NCI-H748 (cell line): ENCODE measurements around the gene PIRT.

Experiments used
- DNase-seq: peaks from one replicate; lab custom pipeline; 2025; ENCODE audit not compliant: unreplicated experiment; lab: John Stamatoyannopoulos, UW

Gene PIRT

DNA sequence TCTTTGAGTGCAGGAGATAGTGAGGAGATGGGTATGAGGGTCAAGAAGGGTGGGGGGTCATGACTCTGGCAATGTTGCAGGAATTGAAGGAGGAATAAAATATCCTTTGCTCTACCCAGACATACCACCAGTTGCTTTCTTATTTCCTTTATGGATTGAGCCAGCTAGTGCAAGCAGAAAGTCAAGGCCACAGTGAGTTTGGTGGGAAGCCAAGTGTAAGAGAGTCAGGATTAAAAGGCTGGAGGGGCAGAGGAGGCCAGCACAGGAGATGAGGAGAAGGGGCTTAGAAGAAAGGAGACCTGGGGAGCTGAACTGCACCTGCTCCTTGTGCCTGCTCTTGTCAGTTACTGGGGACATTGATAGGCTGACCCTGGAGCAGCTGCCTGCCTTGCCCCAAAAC is 16.1 kb downstream of the PIRT start:
- no peak for DNase-seq

DNA sequence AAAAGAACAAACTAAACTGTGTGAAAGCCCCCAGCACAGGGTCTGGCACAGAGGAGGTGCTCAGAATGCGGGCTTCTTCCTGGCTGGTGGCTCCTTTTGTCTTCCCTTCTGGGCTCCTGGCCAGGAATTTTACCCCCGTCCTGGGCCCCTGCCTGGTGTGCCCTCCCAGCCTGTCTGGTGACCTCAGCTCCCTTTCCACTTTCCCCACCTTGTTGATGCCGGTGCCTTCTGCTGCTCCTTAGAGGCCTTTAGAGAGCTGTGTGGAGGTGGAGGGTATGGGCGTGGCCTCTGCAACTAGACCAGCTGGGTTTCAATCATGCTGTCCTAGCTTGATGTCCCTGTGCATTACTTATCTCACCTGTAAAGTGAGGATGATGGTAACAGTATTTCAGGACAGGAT is 16.8 kb downstream of the PIRT start:
- DNase-seq: no peak

DNA sequence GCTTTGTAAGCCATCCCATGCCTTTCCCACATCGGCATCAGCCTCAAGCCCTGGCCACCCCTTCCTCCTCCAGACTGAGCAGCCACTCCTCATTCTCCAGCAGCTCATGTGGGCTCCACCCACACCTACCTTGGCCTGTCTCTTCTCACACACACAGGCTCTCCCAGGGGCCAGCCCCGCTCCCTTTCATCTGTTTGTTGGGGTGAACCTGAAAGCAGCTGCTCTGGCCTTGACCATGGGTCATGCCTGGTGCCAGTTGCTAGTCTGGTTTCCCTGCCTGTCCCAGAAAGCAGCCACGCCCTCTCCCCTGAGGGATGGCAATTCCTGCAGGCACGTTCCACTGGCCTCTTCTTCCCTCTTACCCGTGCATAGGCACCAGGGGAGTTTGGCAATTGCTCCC is 22.6 kb downstream of the PIRT start:
- no peak for DNase-seq

DNA sequence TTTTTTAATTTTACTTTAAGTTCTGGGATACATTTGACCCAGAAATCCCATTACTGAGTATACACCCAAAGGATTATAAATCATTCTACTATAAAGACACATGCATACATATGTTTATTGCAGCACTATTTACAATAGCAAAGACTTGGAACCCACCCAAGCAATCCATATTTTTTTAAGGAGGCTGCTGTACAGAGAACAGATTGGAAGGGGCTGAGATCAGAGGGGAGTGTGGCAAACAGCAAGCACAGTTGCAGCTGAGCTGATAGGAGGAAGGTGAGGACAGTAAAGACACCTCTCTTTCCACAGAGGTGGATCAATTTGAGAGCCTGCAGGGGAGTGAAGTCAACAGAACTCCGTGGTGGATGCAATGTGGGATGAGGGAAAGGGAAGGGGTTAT is 23.8 kb downstream of the PIRT start:
- no peak for DNase-seq

DNA sequence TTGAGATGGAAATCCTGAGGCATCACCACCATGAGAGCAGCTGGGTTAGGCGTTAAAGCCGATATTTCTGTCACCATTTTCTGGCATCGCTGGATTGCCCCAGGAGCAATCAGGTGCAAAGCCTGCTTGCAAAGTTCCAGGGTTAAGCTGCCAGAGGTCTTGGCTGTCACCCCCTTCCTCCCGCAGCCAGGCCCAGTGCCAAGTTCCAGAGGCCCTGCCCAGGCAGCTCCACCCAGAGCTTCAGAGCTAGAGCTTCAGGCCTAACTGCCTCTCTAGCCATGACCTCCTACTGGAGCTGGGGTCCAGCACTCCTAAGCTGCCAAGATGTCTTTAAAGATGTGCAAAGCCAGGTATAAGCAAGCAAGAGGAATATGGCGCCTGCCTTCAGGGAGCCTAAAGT is 25.2 kb downstream of the PIRT start:
- no peak for DNase-seq

DNA sequence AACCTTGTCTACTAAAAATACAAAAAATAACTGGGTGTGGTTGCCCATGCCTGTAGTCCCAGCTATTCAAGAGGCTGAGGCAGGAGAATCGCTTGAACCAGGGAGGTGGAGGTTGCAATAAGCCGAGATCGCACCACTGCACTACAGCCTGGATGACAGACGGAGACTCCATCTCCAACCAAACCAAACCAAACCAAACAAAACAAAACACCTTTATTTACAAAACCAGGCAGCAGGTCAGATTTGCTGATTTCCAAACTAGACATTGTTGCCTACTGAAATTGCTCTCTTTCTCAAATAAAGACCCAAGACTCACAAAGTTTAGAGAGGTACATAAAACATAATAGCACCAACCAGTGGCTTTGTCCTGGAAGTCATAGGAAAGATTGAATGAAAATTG is 28.3 kb downstream of the PIRT start:
- no peak for DNase-seq

DNA sequence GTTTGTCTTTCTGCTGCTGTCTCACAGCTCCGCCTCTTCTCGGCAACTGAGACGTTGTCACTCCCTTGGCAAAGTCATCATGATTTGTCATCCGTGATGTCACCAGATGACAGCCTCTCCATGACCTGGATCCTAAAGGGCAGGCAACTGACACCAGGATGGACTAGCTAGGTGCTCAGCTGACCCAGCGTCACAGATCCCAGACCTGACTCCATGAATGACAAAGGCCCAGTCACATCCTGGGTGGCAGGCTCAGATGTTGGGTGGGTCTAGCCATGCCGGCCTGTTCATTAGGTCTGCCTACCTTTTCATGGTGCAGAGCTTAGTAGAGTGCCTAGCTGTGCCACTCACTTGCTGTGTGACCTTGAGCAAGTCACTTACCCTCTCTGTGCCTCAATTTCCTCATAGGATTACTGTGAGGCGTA is 30.2 kb downstream of the PIRT start:
- DNase-seq: no peak

DNA sequence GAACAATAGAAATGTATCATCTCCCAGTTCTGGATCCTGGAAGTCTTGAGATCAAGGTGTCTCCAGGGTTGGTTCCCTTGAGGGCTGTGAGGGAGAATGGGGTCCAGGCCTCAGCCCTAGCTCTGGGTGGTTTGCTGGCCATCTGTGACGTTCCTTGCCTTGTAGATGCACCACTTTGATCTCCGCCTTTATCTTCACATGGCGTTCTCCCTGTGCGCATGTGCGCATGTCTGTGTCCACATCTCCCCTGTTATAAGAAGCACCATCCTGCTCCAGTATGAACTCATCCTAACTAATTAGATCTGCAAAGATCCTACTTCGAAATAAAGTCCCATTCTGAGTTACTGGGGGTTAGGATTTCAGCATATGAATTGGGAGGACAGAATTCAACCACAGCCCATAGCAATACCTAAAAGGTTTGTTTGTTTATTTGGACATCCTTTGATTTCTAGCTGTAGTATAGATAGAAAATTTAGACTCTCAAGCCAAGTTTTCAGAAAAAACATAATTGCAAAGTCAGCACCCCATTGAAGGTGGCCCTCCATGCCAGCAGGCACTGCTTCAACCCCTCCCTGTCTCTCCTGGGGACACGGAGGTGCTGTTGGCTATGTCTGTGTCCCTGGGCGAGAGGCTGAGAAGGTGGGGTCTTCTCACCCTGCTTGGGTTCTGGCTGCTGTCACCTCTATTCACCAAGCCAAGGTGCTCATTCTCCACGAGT is 31.2 kb downstream of the PIRT start:
- DNase-seq: no peak

DNA sequence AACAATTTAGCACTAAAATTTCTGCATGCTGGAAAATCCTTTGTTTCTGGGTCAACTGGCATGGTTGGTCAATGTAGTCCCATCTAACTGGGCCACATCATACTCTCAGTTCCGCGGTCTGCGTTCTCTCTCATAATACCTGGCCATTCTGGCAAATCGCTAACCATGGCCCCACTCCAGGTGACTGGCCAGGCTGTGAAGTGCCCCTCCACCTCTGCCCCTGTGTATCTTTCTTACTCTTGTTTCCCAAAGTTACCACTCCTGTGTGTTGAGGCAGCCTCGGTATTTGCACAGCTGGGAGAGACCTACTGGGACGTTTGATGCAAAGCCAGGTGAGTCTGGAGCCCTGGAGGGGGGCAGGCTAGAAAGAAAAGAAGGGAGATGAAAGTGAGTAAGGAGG is 32.0 kb downstream of the PIRT start:
- no peak for DNase-seq

DNA sequence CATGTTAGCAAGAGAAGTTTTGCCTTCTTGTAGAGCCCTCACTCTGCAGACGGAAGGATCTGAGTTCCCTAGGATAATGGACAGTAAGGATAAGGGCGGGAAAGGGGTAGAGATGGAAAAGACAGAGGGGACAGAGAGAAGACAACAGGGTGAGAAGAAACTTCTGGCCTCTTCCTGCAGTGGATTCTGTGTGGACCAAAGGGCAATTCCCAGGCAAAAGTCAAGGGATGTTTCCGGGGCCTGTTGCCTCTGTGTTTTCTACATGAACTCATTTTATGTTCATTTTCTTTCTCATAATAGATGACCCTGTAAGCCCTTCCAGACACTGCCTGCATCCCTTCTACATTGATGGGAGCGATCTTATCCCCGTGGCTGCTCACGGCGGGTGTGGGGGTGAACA is 33.3 kb downstream of the PIRT start:
- no peak for DNase-seq

DNA sequence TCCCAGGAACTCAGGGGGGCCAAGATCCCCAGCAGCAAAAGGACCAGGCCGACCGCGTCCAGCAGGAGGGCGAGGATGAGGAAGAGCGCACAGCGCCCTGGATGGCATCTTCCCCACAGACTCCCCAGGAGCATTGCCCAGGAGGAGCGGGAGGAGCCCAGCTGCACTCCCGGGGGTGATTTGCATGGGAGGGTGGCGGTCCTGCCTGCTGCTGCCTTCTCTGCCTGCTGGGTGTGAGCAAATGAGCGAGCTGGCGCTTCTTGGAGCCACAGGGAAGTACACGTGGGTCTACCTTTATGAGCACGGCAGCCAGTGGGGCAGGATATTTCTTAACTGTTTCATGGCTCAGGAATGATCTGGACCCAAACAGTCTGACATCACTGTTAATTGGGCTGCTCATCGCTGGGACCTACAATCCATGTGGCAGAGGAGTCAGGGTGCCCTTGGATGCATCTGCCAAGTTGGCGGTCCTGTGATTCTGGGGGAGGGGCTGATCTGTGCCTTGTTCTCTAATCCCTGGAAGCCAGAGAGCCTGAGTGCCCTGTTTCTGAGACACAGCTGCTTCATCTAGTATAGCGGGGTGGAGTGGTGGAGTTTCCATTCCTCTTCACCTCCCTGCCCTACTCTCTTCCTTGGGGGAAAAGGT is 33.9 kb downstream of the PIRT start, which contains the start of gene TMEM238L:
Gene TMEM238L, minus strand, starts transcription at position 270 of the 646 bp plus-strand sequence. Its CDS starts 136 bp downstream, at position 134.
- no peak for DNase-seq

DNA sequence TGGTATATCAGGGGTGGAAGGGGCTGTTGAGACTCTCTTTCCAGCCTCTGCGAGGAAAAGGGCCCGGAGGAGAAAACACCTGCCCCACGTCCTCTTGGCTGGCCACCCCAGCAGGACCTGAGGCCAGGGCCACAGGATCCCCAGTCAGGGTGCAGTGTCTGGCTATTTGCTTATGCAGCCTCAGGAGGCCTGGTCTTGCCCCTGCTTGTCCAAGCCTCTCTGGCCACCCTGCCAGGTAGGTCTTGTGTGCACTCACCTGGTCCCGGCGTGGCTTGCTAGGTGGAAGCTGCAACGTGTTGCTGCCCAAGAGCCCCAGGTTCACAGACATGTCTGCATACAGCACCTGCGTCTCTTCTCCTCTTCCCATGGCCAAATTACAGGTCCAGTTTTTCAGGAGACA is 34.5 kb downstream of the PIRT start:
- DNase-seq: no peak

DNA sequence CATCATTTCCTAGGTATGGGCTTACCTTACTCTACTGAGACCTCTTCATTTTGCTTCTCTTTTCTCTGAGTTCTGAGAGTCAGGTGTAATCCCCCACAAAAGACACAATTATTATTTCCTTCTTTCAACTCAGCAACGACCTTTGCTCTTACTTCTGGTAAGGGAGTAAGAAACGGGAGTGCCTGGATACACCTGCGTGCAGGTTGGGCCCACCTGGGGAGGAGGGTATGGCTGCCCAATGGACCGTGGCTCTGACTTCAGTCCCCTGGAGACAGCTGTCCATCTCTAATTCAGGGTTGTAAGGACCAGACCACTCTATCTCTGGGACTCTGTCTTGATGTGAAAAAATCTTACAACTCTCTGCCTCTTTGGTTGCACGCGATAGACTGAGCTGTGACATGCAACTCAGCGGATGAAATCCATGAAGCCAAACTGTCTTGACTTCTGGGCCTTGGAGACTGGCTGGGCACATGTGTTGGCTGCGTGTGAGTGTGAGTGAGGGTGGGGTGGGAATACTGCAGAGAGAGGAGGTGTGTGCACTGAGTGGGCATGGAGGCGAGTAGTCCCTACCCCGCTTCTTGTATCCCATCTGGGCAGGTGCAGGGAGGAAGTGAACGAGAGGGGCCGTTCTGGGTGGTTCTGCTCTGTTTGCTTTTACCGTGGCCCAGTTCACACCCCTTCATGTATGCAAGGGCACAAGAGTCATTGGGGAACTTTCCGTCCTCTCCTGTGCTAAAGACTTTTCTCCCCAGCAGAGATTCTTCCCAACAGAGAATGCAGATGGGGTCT is 35.2 kb downstream of the PIRT start:
- no peak for DNase-seq

DNA sequence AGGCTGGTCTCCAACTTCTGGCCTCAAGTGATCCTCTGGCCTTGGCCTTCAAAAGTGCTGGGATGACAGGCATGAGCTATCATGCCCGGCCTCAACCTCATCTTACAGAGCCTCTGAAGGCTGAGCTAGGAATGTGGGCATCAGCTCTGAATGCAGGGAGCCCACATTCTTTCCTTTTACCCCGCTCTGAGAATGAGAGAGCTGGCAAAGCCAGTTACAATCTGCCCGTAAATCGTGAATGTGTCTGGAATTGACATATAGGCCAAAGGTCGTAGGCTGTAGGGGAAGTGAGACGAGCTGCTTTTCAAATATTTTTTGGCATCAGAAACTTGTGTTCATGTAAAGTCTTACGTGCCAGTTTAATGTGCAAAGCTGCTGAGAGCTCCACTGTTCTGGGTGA is 38.5 kb downstream of the PIRT start:
- no peak for DNase-seq

DNA sequence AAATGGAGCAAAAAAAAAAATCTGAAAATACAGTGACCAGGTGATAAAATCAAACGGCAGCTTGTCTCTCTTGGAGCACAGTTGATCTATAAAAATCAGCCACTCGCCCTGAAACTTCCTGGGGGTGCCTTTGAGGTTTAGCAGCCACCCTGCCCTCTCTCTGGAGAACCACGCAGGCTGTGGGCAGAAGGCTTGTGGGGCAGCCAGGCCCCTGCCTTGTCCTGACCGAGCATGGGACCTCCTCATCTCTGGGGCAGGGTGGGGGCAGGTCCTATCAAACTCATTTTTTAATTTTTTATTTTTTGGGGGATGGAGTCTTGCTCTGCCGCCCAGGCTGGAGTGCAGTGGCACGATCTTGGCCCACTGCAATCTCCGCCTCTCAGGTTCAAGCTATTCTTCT is 39.0 kb downstream of the PIRT start:
- DNase-seq: no peak

DNA sequence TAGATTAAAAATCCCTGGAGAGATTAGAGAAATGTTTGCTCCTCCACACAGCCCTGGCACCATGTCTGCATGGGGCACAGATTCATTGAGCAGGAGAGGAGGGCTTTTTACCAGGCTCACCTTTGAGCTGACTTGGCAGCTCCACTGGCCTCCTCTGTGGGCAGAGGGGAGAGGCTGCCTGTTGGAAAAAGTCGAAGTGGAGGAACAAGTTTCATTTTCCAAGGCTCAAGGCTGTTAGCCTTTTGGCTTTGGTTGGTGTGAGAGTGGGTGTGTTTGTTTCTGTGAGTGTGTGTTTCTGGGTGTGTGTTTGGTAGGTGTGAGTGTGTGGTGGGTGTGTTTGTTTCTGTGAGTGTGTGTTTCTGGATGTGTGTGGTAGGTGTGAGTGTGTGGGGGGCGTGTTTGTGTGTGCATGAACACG is 39.5 kb downstream of the PIRT start:
- no peak for DNase-seq

DNA sequence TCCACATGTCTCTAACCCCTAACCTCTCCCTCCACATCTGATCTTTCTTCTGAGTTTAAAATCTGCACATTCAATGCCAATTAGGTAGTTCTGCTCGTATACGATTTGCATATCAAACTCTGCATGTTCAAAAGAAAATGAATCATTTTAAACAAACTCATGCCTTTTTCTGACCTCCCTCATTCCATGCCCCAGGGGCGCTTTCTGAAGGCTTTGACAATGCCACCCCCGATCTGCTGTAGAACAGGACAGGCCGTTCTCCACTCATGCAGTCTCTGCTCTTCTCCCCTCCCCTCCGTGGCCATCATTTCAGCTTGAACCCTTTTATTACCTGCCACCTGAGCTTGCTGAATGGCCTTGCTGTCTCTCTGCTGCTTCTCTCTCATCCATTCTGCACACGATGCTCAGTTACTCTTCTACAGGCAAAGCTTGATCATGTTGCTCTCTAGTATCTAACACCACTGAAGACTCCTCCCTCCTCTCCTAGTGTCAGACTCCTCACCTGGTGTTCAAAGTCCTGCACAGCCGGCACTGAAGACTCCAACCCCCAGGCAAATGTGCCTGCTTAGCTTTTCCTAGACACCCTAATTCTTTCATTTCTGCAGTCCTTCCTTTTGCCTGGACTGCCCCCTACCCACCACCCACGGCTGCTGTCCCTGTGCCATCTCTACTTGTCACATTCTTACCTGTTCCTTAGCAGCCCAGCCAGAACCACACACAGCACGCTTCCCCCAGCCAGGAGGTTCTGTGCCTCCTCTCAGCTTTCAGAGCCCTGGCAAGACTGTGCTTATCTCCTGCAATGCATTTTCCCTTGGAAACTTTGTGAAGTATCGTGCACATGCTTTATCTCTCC is 40.2 kb downstream of the PIRT start:
- DNase-seq: no peak

DNA sequence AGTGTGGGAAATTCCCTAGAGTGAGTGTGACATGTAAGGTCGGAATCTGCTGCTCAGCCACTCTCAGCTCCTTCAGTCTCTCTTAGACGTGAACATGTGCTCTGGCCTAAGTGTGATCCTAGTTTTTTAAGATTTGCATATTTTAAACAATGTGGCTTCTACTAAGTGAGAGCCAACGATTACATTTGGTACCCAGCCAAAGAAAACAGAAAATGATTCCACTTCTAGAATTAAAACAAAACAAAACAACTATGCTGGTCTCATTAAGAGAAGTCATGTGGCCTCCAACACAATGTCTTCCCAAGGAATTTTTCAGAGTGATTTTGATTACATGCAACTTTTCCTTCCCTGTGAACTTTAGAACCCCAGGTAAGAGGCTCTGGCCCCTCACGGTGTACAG is 44.1 kb downstream of the PIRT start:
- no peak for DNase-seq

DNA sequence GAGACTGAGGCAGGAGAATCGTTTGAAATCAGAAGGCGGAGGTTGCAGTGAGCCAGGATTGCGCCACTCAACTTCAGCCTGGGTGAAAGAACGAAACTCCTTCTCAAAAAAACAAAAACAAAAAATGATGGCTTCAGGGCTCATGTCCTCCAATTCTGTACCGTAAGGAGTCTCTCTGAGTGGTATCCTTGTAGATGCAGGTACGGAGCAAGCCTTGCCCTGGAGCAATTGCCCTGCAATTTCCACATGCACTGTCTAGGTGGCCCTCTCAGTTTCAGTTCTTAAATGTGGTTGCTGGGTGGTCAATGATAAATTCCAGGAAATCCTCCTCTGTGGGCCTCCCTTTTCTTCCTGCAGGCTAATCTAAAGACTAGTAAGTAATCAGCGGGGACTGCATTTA is 44.6 kb downstream of the PIRT start:
- DNase-seq: no peak

DNA sequence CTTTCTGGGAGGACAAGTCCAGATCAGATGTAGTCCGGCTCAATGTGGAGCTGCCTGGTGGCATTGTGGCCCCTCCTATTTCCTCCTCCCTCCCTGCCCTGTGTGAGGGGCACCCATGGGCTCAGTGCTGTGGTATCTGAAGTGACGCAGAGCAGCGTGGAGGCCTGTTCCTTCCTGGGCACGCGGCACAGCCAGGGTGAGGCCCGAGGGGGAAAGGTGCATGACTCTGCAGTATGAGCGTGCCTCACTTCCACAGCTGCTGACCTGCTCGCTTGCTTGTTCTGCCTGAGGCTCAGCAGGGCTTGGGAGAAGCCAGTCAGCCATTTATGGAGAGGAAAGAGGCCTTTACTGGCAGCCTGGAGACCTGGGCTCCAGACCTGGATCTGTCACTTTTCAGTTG is 45.7 kb downstream of the PIRT start:
- no peak for DNase-seq
